NCI-H1694 (cell line): ENCODE data around the gene ZNFX1.

ENCODE experiments used
- DNase-seq: peaks from one replicate; lab custom pipeline; 2025; lab: John Stamatoyannopoulos, UW

The ZNFX1 gene

GRCh38 chr20:49292010-49292409 lies 14.2 kb upstream of the ZNFX1 start:
- DNase-seq, result no peak

GRCh38 chr20:49291200-49291599 lies 13.3 kb upstream of the ZNFX1 start:
- no peak for DNase-seq

GRCh38 chr20:49290608-49291191 lies 12.8 kb upstream of the ZNFX1 start:
- DNase-seq, result no peak

DNA sequence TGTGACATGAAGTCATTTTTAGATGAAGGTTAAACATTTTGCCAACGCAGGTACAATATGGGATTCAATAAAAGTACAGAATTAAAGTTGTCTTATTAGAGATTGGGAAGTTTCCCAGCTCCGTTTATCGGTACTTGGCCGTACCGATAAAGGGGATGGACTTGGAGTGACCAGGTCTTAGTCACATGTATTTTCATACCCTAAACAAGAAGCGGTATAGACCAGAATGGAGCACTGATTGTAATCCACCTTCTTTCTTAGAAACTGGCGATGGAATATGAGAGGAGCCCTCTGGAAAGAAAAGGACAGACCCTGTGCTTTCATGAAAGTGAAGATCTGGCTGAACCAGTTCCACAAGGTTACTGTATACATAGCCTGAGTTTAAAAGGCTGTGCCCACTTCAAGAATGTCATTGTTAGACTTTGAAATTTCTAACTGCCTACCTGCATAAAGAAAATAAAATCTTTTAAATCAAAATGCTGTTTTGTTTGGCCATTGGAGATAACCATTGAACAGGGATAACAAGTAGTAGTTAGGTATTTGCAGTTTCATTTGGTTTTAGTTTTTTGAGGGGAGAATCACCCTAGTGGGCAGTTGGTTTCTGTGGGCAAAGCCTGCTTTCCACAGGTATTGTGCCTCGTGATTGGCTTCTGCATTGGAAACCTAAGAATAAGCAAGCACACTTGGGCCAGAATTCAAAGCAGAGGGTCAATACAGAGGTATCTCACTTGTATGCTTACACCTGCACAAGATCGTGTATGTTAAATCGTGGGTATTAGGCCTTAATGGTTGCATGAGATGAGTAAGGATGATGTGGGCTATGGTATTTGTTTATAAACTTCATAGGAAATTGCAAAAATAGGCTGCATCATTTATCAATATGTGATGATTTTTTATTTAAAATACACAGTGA lies 11.2 kb upstream of the ZNFX1 start:
- no peak for DNase-seq

GRCh38 chr20:49288250-49288751 lies 10.4 kb upstream of the ZNFX1 start:
- no peak for DNase-seq

GRCh38 chr20:49287555-49288249 lies 9.8 kb upstream of the ZNFX1 start:
- DNase-seq, result no peak

DNA sequence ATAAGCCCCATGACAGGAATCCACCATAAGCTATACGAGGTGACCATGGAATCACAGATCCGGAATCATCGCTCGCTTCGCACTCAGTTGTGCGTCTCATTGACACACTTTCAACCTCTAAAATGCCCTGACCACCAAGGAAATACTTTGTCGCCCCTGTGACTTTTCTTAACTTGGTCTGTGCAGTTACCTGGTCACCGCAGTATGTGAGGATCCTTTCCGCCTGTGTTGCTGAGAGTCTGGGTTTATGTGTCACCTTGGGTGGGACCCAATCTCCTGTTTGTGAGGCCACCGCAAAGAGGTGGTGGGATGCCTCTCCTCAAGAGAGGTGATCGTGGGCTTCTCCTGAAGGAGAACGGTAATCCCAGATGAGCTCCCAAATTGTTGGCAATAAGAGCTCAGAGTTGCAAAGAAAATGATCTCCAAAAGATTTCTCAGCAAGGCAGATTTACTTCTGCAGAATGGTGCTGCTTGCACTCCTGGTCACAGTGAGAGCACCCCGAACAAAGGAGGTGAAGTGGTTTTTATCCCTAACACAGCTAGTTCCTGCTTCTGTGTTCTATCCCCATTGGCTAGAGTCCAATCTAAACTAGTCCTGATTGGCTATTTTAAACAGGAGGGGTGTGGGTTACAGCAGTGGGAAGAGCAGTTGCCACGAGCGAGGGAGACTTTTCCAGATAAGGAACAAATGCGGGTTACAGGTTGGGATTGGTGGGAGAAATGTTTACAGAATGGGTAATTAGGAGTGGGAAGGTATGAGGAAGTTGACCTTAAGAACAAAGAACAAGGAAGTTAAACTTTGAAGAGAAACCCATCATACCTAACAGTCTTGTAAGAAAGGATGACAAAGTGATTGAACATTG lies 9.1 kb upstream of the ZNFX1 start:
- DNase-seq, result no peak

GRCh38 chr20:49285813-49286494 lies 8.1 kb upstream of the ZNFX1 start:
- DNase-seq, result no peak

DNA sequence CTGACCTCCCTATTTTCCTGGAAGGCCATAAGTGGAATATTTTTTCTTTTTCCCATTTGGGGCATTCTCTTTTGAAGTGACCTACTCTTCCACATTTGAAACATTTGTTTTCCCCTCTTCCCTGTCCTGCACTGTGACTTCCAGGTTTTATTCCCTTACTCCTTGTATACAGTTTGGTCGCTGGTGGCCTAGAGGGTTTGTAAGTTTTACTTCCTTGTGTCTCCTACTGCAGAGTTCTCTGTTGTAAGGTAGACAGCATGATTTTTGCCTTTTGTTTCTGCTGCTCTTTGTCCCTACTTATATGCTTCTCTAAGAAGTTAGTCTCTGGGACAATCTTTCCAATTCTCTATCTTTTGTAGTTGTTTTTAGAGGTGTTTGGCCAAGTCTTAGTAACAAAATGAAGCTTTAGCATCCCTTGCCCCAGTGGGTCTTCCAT lies 7.4 kb upstream of the ZNFX1 start:
- DNase-seq, result no peak

- DNase-seq, result no peak
Measured at GRCh38 chr20:49284818-49285217, 7.0 kb upstream of the ZNFX1 start.

- DNase-seq, result no peak
Measured at GRCh38 chr20:49283703-49284625, 6.1 kb upstream of the ZNFX1 start.

- DNase-seq, result no peak
Measured at GRCh38 chr20:49283176-49283702, 5.4 kb upstream of the ZNFX1 start.

DNA sequence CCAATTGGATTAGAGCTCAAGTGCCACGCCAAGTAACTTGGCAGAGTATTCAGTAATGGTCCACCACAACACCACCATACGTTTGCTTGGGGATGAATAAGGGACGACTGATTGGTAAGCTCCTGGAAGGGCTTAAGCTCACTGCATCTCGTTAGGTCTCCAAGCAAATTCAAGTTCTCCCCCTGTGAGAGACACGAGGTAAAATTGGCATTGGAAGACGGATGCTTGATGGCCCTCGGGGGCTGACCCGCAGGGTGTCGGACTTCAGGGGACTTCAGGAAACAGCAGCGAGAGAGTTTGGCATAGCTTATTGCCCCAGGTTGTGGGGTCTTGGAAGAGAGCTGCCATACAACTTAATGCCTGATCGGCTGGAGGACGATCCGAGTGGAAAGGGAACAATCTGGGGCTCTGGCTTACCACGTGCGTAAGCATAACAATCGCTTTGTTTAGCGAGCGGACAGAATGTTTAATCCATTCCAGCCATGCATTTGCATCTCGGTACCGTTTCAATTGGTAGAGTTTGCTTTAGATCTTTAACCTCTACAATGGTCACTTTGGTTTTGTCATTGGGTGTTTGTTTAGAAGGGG lies 4.8 kb upstream of the ZNFX1 start:
- DNase-seq, result no peak

GRCh38 chr20:49281913-49282467 lies 4.1 kb upstream of the ZNFX1 start:
- no peak for DNase-seq

GRCh38 chr20:49281059-49281912 lies 3.4 kb upstream of the ZNFX1 start:
- DNase-seq, result no peak

DNA sequence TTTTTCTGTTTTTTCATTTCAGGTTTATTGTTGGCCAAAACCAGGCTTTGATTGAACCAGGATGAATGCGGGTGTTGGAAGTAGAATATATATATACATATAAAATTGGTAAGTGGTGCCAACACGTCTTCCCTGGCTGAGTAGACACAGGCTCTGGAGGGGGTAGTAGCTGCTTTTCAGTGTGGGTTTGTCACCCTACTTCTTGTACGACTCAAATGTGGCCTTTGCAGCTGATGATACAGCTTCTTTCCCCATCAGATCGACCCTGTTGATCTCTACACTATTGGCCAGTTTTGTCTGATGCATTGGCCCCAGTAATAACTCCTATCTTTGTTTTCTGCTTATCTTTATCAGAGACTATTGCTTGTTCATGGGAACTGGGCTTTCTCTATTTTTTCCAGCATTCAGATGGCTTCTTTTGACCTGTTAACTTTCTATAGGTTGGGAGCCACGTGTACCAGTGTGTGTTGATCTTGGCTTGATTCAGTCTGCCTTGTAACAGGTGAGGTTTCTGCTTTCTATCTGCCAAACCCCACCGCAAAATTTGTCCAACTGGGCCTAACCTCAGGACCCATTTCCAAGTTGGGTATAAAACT lies 2.7 kb upstream of the ZNFX1 start:
- no peak for DNase-seq

DNA sequence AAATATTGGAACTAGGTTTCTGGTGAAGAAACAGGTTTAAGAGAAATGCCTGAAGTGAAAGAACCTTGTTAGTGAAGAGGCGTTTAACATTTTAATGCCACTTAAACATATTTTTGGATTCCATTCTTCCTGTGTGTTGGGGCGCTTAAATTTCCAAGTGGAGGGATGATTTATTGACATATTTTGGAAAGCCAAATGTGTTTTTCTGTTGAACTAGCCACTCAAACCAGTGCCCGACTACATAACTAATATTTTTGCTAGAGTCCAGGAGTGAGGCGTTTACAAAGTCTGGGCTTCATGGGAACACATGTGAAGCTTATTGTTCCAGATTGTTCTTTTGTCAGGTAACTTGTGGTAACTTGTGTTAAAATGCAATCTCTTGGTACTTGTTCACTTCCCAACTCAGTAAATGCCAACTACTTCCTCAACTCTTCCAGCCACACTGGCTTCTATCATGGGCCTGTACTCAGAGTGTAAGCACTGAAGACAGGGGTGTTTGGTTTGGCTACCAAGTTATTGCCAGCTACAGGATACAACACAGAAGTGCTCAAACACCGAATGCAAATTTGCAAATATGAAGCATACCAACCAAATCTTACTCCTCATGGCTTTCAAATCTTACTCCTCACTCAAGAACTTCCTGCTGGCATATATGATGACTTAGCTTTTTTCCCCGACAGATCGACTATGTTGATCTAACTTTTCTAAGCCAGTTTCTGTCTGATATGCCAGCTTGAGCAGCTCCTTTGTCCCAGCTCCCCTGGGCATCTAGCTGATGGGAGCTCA lies 2.0 kb upstream of the ZNFX1 start:
- DNase-seq, result no peak
